Peyer's patch (tissue), 4 donors: ENCODE measurements around the gene D2HGDH.

Experiments used
- CTCF ChIP-seq, 6 experiments: fragments of 450-650 bp in 4 of 6; fragments of 200-600 bp in 2 of 6; sonication (generic) in 1 of 6; IDR thresholded peaks; one replicate each; pipeline ENCODE4 v1.5.1; 2017 to 2019; ENCODE audit warnings: antibody characterized with exemption in 6 of 6, mild to moderate bottlenecking in 3 of 6, moderate library complexity in 1 of 6
- POLR2A ChIP-seq, 2 donors: fragments of 450-650 bp; IDR thresholded peaks; one replicate each; pipeline ENCODE4 v1.5.1; 2017; ENCODE audit warnings: antibody characterized with exemption in 2 of 2, mild to moderate bottlenecking in 2 of 2, moderate library complexity in 2 of 2

GRCh38 chr2:241788572-241788971 lies 54.1 kb downstream of the D2HGDH start:
- TF ChIP-seq CTCF (IDR thresholded peaks at IDR 0.05) (no peak), POLR2A (IDR thresholded peaks at IDR 0.05) (no peak)
